Esophagus squamous epithelium (tissue), 4 donors: ENCODE results near the gene DCBLD2.

Experiments used
- CTCF ChIP-seq, 6 experiments: fragments of 450-650 bp in 4 of 6; fragments of 200-600 bp in 2 of 6; sonication (generic) in 2 of 6; IDR thresholded peaks; one replicate each; pipeline ENCODE4 v1.5.1; 2016 to 2019; ENCODE audit warnings: antibody characterized with exemption in 6 of 6, mild to moderate bottlenecking in 4 of 6, moderate library complexity in 4 of 6
- POLR2A ChIP-seq, 4 donors: fragments of 450-650 bp; IDR thresholded peaks; one replicate each; pipeline ENCODE4 v1.6.1; 2017; ENCODE audit warnings: antibody characterized with exemption in 4 of 4, mild to moderate bottlenecking in 4 of 4, moderate library complexity in 3 of 4

- no peak for TF ChIP-seq CTCF (IDR thresholded peaks at IDR 0.05)
- no peak for TF ChIP-seq POLR2A (IDR thresholded peaks at IDR 0.05)
These were observed 95.0 kb downstream of the DCBLD2 start for GRCh38 chr3:98806521-98806920.
